HG03571 (cell line): ENCODE measurements around the gene MST1.
"Not testable (repeated sequence)": the region's sequence is repeated elsewhere in the genome, so short reads cannot be mapped to it uniquely, and the experiment has no call there.

Source experiments
- ATAC-seq: cut with Tn5 transposase; IDR thresholded peaks from one replicate; pipeline ENCODE4 v1.9.1; 2021; ENCODE audit not compliant: unreplicated experiment

Gene MST1

GRCh38 chr3:49701388-49702077, 12.3 kb upstream of the MST1 start:
- ATAC-seq: no peak

GRCh38 chr3:49700453-49701128, 11.3 kb upstream of the MST1 start:
- ATAC-seq: no peak

GRCh38 chr3:49700014-49700413, 10.7 kb upstream of the MST1 start:
- no peak for ATAC-seq

GRCh38 chr3:49699281-49699979, 10.2 kb upstream of the MST1 start:
- ATAC-seq: no peak

GRCh38 chr3:49695350-49696015, 6.2 kb upstream of the MST1 start:
- not testable (repeated sequence) for ATAC-seq

GRCh38 chr3:49694409-49695070, 5.3 kb upstream of the MST1 start:
- not testable (repeated sequence) for ATAC-seq

- ATAC-seq: not testable (repeated sequence)
Measured at GRCh38 chr3:49691481-49691880, 2.2 kb upstream of the MST1 start.

- not testable (repeated sequence) for ATAC-seq
Measured at GRCh38 chr3:49690856-49691255, 1.6 kb upstream of the MST1 start.

GRCh38 chr3:49689908-49690624, 792 bp upstream of the MST1 start:
- not testable (repeated sequence) for ATAC-seq

GRCh38 chr3:49688338-49689045, 782 bp downstream of the MST1 start:
- ATAC-seq: peak; percentile 9

- ATAC-seq: not testable (repeated sequence)
Measured at GRCh38 chr3:49687424-49687795, 1.9 kb downstream of the MST1 start.

GRCh38 chr3:49686769-49687423, 2.4 kb downstream of the MST1 start:
- not testable (repeated sequence) for ATAC-seq

GRCh38 chr3:49686346-49686745, 2.9 kb downstream of the MST1 start:
- ATAC-seq: not testable (repeated sequence)

- not testable (repeated sequence) for ATAC-seq
Measured at GRCh38 chr3:49685846-49686245, 3.4 kb downstream of the MST1 start.

- ATAC-seq: not testable (repeated sequence)
Measured at GRCh38 chr3:49685103-49685502, 4.2 kb downstream of the MST1 start.

GRCh38 chr3:49684453-49684852, 4.8 kb downstream of the MST1 start:
- ATAC-seq: not testable (repeated sequence)

- ATAC-seq: no peak
Measured at GRCh38 chr3:49683162-49683561, 6.1 kb downstream of the MST1 start.

- ATAC-seq: no peak
Measured at GRCh38 chr3:49681543-49681942, 7.7 kb downstream of the MST1 start.

- no peak for ATAC-seq
Measured at GRCh38 chr3:49681232-49681522, 8.1 kb downstream of the MST1 start.
